MV-4-11 (cell line): ENCODE results near the gene ZNF688.
"Not testable (repeated sequence)": the region's sequence is repeated elsewhere in the genome, so short reads cannot be mapped to it uniquely, and the experiment has no call there.

Source experiments
- DNase-seq: peaks from one replicate; lab custom pipeline; 2025; lab: John Stamatoyannopoulos, UW

Gene ZNF688

GRCh38 chr16:30571445-30572322, at the start of gene ZNF688:
Gene ZNF688 (minus strand): TSS chr16:30571714. CDS start chr16:30571629, 85 bp downstream.
- DNase-seq: peak; percentile 98

GRCh38 chr16:30620169-30620568, 48.7 kb upstream of the ZNF688 start:
- DNase-seq: no peak

DNA sequence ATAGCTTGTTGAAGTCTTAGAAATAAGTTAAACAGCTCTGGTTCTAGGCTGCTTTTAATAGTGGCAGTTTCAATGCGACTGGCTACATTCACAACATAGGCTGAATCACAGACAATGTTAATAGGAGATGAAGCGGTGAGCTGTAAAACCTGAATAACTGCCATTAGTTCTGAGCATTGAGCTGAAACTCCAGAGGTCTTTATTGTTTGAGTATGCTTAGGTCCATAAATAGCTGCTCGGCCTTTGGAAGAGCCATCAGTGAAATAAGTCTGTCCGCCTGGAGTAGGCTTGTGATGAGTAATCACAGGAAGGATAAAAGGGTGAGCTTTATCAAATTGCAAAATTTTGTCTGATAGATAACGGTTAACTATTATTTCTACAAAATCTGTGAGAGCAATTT, 48.1 kb upstream of the ZNF688 start:
- DNase-seq: no peak

GRCh38 chr16:30619202-30619601, 47.7 kb upstream of the ZNF688 start:
- DNase-seq: peak; percentile 41

GRCh38 chr16:30615358-30616091, 44.0 kb upstream of the ZNF688 start:
- DNase-seq: peak; percentile 67

DNA sequence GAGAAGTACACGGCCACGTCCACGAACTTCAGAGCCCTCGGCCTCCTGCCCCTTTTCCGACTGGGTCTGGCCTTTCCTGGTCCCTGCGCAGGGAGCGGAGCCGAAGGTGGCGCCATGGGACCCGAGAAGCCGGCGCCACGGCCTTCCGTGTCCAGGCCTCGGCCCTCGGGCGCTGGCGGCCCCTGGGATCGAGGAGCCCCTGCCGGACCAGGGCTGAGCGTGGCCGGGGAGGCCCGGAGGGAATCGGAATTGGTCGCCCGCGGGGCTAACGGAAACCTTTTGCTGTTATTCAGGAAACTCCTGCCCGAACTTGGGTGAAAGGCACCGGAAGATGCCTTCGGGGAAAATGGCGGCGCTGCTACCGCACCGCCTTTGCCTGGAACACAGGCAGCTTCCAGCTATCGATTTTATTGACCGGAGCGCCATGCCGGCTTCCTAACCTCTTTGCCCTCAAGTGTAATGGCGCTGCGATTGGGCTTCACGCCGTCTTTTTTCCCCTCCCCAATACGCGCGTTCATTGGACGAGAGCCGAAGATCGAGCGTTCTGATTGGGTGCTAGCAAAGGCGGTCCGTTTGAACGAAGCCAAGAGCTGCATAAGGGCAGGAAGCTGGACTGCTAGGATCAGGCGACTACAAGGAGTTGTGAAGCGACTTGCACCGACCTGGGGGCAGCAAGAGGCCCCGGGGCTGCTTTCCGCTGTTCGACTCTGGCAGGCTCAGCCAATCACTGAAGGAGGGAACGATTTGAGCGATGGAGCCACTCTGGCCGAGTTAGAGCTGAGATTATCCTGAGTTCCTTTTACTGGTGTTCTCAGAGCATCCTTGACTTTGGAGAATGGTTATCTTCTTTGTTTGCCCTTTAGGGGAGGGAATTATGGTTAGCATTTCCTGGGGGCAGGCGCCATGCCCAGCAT, 38.7 kb upstream of the ZNF688 start, which contains the start of gene ZNF689:
Gene ZNF689 (minus strand): TSS at position 464 of the 914 bp plus-strand sequence. CDS start 348 bp downstream, at position 116.
- DNase-seq: peak; percentile 96

DNA sequence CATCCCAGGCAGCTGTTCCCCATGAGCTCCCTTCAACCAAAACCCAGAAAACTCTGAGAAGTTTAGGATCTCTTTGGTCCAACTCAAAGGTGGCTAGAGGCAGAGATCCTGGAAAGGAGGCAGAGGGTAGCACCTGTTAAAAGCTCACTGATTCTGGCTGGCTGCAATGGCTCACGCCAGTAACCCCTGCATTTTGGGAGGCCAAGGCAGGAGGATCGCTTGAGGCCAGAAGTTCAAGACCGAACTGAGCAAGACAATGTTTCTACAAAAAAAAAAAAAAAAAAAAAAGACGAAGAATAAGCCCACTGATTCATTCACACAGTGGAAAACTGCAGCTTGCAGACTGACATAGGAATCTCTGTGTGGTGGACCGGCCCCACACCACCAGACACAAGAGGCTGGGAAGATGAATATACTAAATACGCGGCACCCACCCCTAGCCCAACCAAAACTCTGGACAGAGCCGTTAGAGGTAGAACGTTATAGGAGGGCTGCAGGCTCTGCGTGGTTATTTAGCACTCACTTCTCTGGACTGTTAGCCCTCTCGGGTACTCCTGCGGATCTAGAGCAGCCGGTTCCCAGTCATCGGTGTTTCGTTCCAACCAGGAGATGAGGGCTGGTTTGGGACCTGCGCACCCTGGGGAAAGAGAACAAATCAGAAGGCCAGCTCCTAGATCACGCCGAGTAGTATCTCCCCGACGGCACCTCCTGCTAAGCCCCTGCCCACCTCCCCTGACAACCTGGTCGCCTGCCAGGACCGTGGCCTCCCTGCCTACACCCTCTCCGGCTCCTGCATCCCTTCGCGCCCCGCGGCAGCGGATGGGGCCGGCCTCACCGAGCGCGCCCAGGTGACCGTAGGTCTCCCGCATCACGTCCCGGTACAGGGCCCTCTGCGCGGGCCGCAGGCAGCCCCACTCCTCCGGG, 37.8 kb upstream of the ZNF688 start:
- no peak for DNase-seq

GRCh38 chr16:30606004-30606403, 34.5 kb upstream of the ZNF688 start:
- DNase-seq: no peak

- peak; percentile 78 for DNase-seq
These were observed 33.6 kb upstream of the ZNF688 start for GRCh38 chr16:30605158-30605557.

DNA sequence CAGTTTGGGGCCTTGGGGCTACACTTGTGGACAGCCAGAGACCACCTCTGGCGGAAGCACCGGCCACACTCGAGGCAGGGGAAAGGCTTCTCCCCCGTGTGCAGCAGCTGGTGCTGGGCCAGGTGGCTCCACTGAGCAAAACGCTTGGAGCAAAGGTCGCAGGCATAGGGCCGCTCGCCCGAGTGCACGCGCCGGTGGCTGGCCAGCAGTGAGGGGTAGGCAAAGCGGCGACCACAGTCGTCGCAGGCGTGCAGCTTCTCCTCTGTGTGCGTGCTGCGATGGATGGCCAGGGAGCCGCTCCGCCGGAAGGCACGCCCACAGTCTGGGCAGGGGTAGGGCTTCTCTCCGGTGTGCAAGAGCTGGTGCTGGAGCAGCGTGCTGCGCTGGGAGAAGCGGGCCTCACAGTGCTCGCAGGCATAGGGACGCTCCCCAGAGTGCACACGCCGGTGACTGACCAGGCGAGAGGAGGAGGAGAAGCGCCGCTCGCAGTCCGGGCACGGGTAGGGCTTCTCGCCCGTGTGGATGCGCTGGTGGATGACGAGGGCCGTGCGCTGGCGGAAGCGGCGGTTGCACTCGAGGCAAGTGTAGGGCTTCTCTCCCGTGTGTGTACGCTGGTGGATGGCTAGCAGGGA, 32.9 kb upstream of the ZNF688 start:
- DNase-seq: no peak

- no peak for DNase-seq
These were observed 32.4 kb upstream of the ZNF688 start for GRCh38 chr16:30603945-30604315.

DNA sequence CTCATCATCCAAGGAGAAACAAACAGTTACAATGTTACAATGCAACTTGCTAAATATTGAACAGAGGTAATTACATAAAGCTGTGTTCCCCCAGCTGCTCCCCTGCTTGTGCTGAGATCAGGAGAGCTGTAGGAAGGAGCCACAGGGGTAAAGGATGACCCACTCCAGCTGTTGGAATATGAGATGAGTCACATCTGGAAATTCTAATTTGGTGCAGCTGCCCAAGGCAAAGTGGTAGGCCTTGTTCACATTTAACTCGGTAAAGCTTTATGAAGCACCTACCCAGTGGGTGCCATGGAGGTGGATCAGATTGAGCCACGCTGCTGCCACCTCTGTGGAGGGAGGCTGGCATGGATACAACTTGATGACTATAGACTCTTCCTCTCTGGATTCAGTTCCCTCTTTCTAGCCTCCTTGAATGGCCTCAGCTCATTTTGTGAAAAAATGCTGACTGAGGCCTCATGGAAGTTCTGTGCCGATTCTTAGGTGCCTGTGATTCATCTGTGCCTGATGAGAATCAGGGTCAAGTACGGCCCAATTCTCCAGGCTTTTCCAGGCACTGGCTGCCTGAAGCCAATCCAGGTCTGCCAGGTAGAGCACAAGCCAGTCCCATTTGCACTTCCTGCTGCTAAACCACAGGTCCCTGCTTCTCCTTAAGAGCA, 31.2 kb upstream of the ZNF688 start:
- DNase-seq: peak; percentile 70

DNA sequence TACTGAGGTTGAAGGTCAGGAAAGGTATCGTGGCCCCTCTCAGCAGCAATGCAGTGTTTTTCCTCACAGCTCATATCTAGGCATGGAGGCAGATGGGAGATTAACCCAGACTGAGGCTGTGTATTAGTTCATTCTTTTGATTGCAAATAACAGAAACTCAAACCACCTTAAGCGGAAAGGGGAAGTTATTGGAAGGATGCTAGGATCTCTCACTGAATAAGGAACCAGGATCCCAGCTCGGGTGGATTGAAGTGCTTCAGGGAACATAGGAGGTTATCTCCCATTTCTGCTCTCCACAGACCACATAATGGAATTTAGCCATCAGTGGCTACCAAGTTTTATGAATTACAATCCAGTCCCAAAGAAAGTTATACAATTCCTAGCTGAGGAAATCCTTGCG, 30.5 kb upstream of the ZNF688 start:
- DNase-seq: peak; percentile 71

GRCh38 chr16:30600929-30601328, 29.4 kb upstream of the ZNF688 start:
- DNase-seq: no peak

DNA sequence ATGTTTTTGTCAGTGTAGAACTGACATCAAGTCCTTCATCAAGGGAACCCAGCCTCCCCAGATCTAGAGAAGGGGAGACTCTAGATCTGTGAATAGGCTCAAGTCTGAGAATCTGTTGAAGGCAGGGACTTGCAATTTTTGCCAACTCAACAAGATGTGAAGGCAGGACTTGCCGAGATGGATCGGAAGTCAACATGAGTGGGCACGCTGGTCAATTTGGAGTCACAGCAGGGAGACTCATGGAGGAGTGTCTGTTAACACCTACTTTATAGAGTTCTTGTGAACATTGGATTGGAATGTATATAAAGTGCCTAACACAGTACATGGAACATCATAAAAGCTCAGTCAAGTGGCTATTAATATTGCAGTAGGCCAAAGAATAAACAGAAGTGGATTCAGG, 28.7 kb upstream of the ZNF688 start:
- no peak for DNase-seq

DNA sequence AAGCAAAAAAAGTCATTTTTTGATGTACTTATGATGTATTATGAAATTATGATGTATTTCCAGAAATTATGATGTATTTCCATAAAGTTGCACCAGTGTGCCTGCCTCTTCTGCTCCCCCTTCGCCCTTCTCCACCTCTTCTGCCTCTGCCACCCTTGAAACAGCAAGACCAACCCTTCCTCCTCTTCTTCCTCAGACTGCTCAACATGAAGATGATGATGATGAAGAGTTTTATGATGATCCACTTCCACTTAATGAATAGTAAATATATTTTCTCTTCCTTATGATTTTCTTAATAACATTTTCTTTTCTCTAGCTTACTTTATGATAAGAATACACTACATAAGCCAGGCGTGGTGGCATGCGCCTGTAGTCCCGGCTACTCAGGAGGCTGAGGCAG, 21.4 kb upstream of the ZNF688 start:
- no peak for DNase-seq

DNA sequence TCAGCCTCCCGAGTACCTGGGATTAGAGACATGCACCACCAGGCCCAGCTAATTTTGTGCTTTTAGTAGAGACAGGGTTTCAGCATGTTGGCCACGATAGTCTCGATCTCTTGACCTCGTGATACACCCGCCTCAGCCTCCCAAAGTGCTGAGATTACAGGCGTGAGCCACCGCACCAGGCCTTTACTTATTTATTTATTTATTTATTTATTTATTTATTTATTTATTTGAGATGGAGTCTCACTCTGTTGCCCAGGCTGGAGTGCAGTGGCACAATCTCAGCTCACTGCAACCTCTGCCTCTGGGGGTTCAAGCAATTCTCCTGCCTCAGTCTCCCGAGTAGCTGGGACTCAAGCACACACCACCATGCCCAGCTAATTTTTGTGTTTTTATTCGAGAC, 19.4 kb upstream of the ZNF688 start:
- DNase-seq: not testable (repeated sequence)

- DNase-seq: not testable (repeated sequence)
These were observed 18.1 kb upstream of the ZNF688 start for GRCh38 chr16:30589582-30589981.

- no peak for DNase-seq
These were observed 17.1 kb upstream of the ZNF688 start for GRCh38 chr16:30588651-30589050.
